MM.1S (cell line): ENCODE results near the gene FBXL13.

Source experiments
- EZH2 ChIP-seq: fragments of 300-600 bp; sonication (generic); optimal IDR thresholded peaks from 2 replicates; pipeline ENCODE3; 2017; ENCODE audit warnings: low read depth, mild to moderate bottlenecking, antibody characterized with exemption, low read length, mixed read lengths
- TF ChIP-seq, protein P1 (sequence below): fragments of 300-600 bp; sonication (generic); IDR thresholded peaks from 2 replicates; pipeline ENCODE4 v1.5.1; 2016; ENCODE audit warnings: antibody characterized with exemption, low read length, mixed read lengths

DNA sequence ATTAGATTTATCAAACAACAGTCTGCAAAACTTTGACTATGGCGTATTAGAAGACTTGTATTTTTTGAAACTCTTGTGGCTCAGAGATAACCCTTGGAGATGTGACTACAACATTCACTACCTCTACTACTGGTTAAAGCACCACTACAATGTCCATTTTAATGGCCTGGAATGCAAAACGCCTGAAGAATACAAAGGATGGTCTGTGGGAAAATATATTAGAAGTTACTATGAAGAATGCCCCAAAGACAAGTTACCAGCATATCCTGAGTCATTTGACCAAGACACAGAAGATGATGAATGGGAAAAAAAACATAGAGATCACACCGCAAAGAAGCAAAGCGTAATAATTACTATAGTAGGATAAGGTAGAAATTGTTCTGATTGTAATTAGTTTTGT is 130.4 kb downstream of the FBXL13 start:
- TF ChIP-seq, protein P1, sequence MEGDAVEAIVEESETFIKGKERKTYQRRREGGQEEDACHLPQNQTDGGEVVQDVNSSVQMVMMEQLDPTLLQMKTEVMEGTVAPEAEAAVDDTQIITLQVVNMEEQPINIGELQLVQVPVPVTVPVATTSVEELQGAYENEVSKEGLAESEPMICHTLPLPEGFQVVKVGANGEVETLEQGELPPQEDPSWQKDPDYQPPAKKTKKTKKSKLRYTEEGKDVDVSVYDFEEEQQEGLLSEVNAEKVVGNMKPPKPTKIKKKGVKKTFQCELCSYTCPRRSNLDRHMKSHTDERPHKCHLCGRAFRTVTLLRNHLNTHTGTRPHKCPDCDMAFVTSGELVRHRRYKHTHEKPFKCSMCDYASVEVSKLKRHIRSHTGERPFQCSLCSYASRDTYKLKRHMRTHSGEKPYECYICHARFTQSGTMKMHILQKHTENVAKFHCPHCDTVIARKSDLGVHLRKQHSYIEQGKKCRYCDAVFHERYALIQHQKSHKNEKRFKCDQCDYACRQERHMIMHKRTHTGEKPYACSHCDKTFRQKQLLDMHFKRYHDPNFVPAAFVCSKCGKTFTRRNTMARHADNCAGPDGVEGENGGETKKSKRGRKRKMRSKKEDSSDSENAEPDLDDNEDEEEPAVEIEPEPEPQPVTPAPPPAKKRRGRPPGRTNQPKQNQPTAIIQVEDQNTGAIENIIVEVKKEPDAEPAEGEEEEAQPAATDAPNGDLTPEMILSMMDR, result no peak
- no peak for TF ChIP-seq EZH2
